CD4-positive, alpha-beta T cell (primary cell): Measurements from ENCODE around the gene COL6A2. TPM values are rescaled to one million over a fixed set of nuclear protein-coding genes. Genes with fewer than 3 reads are reported as not detected.
"Not testable (repeated sequence)": the region's sequence is repeated elsewhere in the genome, so short reads cannot be mapped to it uniquely, and the experiment has no call there.

ENCODE experiments used
- ATAC-seq: fragments of 200-7000 bp; cut with Tn5 transposase; one replicate; pipeline ENCODE4 v1.10.0; 2022; ENCODE audit warnings: mild to moderate bottlenecking; ENCODE audit not compliant: poor library complexity
- CTCF ChIA-PET: fragments of 350-600 bp; sonication (Branson Sonifier 250); formaldehyde crosslinking; loops from one replicate; lab custom pipeline; 2021; ENCODE audit warnings: antibody characterized with exemption, inconsistent platforms; lab: Charles Lee
- POLR2A ChIA-PET: fragments of 350-600 bp; sonication (Branson Sonifier 250); formaldehyde crosslinking; loops from one replicate; lab custom pipeline; 2021; ENCODE audit warnings: antibody characterized with exemption, inconsistent platforms; lab: Charles Lee
- DNase-seq, 14 experiments: peaks; one replicate each; pipeline ENCODE4 v3.0.0-alpha.2; 2013 to 2020; ENCODE audit warnings: mixed read lengths in 2 of 14
- H3K27ac ChIP-seq, 2 donors: one replicate each; pipeline versions ENCODE4 v1.5.1 to v1.7.0; 2013; ENCODE audit warnings: low read length in 2 of 2, low read depth in 1 of 2, mild to moderate bottlenecking in 1 of 2
- H3K27me3 ChIP-seq, 2 experiments: 1 replicate in 1 of 2; 2 replicates in 1 of 2; pipeline versions ENCODE4 v1.6.1 to v1.7.0; 2013; ENCODE audit warnings: low read length in 2 of 2, control low read depth in 1 of 2, mild to moderate bottlenecking in 1 of 2, moderate library complexity in 1 of 2; ENCODE audit not compliant: insufficient read depth in 2 of 2, control insufficient read depth in 1 of 2
- H3K36me3 ChIP-seq: one replicate; pipeline ENCODE4 v1.6.1; 2013; ENCODE audit warnings: low read length, control low read depth; ENCODE audit not compliant: insufficient read depth
- H3K4me1 ChIP-seq: one replicate; pipeline ENCODE4 v1.6.1; 2013; ENCODE audit warnings: low read length, control low read depth; ENCODE audit not compliant: insufficient read depth
- H3K4me3 ChIP-seq: one replicate; pipeline ENCODE4 v1.5.1; 2013; ENCODE audit warnings: mild to moderate bottlenecking, low read length, moderate library complexity
- H3K9me3 ChIP-seq, 2 experiments: 1 replicate in 1 of 2; 2 replicates in 1 of 2; pipeline versions ENCODE4 v1.6.1 to v1.7.0; 2013; ENCODE audit warnings: low read length in 2 of 2, mild to moderate bottlenecking in 2 of 2, control low read depth in 1 of 2, moderate library complexity in 1 of 2; ENCODE audit not compliant: control insufficient read depth in 1 of 2, insufficient read depth in 1 of 2
- H3K27ac Mint-ChIP-seq: one replicate; pipeline ENCODE4 v1.8.0; 2020; ENCODE audit warnings: mixed read lengths
- H3K27me3 Mint-ChIP-seq: one replicate; pipeline ENCODE4 v1.8.0; 2021; ENCODE audit warnings: mixed read lengths
- H3K36me3 Mint-ChIP-seq: one replicate; pipeline ENCODE4 v1.8.0; 2021; ENCODE audit warnings: low read depth, mixed read lengths
- H3K4me1 Mint-ChIP-seq: one replicate; pipeline ENCODE4 v1.8.0; 2021; ENCODE audit warnings: low read depth, mixed read lengths
- H3K4me3 Mint-ChIP-seq: one replicate; pipeline ENCODE4 v1.8.0; 2020; ENCODE audit warnings: mild to moderate bottlenecking, mixed read lengths
- H3K9me3 Mint-ChIP-seq: one replicate; pipeline ENCODE4 v1.8.0; 2020; ENCODE audit warnings: mixed read lengths
- intact Hi-C, 2 experiments: fragments of 100-400 bp; cut with DNase I in 1 of 2; cut with micrococcal nuclease in 1 of 2; formaldehyde crosslinking; loops; one replicate each; pipeline versions ENCODE4 v1.15.1 to v1.9.0; 2023 to 2025; cut with DNase I, micrococcal nuclease
- total RNA-seq, 174 experiments: library from RNA in 2 of 174; stranded (reverse) in 2 of 174; gene quantifications; one replicate each; pipeline ENCODE4 v1.2.3 and lab custom pipeline; 2021 to 2026
- TF ChIP-seq, protein P1 (sequence below): fragments of 200-600 bp; IDR thresholded peaks from one replicate; pipeline ENCODE4 v1.8.0; 2022; ENCODE audit warnings: antibody characterized with exemption, mild to moderate bottlenecking

Gene COL6A2
- total RNA-seq, 2 experiments from 2014 or later: 24.1 to 26.4 TPM

DNA sequence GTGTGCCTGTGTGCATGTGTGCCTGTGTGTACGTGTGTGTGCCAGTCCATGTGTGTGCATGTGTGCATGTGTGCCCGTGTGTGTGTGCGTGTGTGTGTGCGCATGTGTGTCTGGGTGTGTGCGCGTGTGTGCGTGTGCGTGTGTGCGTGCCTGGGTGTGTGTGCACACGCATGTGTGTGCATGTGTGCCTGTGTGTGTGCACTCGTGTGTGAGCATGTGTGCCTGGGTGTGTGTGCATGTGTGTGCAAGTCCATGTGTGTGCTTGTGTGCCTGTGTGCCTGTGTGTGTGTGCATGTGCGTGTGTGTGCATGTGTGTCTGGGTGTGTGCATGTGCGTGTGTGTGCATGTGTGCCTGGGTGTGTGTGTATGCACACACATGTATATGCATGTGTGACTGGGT lies 28.7 kb upstream of the COL6A2 start:
- Histone ChIP-seq H3K27ac (no peak overlapping the region), H3K36me3 (no peaks in the 10 kb centered on the region), H3K4me3 (no peak overlapping the region), H3K4me1 (peaks cover 3% of the 10 kb centered on the region), H3K9me3 (peaks cover 0 to 10% of the 10 kb centered on the region in 2 experiments), H3K27me3 (peaks cover 0 to 11% of the 10 kb centered on the region in 2 experiments)
- H3K4me1 Mint-ChIP-seq: peaks cover 11% of the 10 kb centered on the region
- ATAC-seq: no peak
- ChIA-PET CTCF (no interaction called here), POLR2A (no interaction called here)
- intact Hi-C loops: no loop called here
- TF ChIP-seq, protein P1, sequence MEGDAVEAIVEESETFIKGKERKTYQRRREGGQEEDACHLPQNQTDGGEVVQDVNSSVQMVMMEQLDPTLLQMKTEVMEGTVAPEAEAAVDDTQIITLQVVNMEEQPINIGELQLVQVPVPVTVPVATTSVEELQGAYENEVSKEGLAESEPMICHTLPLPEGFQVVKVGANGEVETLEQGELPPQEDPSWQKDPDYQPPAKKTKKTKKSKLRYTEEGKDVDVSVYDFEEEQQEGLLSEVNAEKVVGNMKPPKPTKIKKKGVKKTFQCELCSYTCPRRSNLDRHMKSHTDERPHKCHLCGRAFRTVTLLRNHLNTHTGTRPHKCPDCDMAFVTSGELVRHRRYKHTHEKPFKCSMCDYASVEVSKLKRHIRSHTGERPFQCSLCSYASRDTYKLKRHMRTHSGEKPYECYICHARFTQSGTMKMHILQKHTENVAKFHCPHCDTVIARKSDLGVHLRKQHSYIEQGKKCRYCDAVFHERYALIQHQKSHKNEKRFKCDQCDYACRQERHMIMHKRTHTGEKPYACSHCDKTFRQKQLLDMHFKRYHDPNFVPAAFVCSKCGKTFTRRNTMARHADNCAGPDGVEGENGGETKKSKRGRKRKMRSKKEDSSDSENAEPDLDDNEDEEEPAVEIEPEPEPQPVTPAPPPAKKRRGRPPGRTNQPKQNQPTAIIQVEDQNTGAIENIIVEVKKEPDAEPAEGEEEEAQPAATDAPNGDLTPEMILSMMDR: no peak
- no peak for DNase-seq
- H3K27me3 Mint-ChIP-seq: peaks cover 18% of the 10 kb centered on the region
- no peak overlapping the region for H3K27ac Mint-ChIP-seq
- no peak overlapping the region for H3K4me3 Mint-ChIP-seq
- no peaks in the 10 kb centered on the region for H3K36me3 Mint-ChIP-seq
- H3K9me3 Mint-ChIP-seq: no peaks in the 10 kb centered on the region

DNA sequence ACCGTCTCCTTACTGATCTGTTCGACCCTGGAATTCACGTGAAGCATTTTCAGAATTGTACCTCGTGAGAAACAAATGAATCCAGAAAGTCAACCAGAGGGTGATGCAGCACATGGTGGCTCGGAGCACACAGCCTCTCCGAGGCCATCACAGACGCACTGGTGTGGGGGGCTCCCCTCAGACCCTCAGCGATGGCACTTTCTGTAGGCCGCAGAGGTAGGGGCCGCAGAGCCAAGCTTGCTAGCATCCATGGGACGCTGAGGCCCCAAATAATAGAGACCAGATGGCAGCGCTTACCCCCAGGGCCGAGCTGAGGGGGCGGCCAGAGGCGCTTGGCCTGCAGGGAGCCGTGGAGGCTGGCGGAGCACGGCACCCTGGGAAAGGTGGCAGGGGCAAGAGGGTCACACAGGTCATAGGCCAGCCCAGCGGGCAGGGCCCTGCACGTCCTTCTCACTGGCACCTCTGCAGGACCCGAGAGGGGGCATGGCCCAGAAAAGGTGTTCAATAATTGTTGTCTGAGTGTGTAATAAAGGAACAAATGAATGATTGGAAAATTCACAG lies 28.1 kb upstream of the COL6A2 start:
- H3K27ac Mint-ChIP-seq: no peak overlapping the region
- ATAC-seq: no peak
- Histone ChIP-seq H3K36me3 (no peaks in the 10 kb centered on the region), H3K4me1 (peaks cover 3% of the 10 kb centered on the region), H3K27me3 (peaks cover 0 to 11% of the 10 kb centered on the region in 2 experiments), H3K27ac (no peak overlapping the region), H3K9me3 (peaks cover 0 to 10% of the 10 kb centered on the region in 2 experiments), H3K4me3 (no peak overlapping the region)
- peaks cover 11% of the 10 kb centered on the region for H3K4me1 Mint-ChIP-seq
- POLR2A ChIA-PET: no interaction called here
- peaks cover 14% of the 10 kb centered on the region for H3K27me3 Mint-ChIP-seq
- intact Hi-C loops: no loop called here
- no peak for DNase-seq
- H3K9me3 Mint-ChIP-seq: no peaks in the 10 kb centered on the region
- no peak overlapping the region for H3K4me3 Mint-ChIP-seq
- TF ChIP-seq, protein P1: no peak
- CTCF ChIA-PET: no interaction called here
- no peaks in the 10 kb centered on the region for H3K36me3 Mint-ChIP-seq

DNA sequence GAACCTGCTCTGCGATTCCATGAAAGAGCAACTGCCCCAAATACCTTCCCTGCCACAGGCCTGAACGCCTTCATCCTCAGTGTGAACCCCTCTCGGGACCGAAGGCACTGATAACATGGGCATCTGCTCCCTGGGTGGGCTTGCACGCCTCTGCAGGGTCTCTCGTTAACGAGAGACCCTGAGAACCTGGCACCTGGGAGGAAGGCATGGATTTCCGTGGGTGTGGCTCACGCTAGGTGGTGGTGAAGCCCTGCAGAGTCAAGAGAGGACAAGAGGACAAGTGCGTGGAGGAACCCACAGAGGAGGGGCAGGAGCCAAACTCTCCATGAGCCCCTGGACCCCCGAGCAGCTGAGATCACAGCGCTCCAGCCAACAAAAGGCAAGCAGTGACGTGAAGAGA lies 26.8 kb upstream of the COL6A2 start:
- POLR2A ChIA-PET: no interaction called here
- Mint-ChIP-seq H3K9me3 (no peaks in the 10 kb centered on the region), H3K27ac (no peak overlapping the region), H3K36me3 (no peaks in the 10 kb centered on the region), H3K27me3 (peaks cover 8% of the 10 kb centered on the region), H3K4me3 (no peak overlapping the region), H3K4me1 (peaks cover 3% of the 10 kb centered on the region)
- DNase-seq (no peak), ATAC-seq (no peak)
- CTCF ChIA-PET: no interaction called here
- Histone ChIP-seq H3K27me3 (peaks cover 0 to 4% of the 10 kb centered on the region in 2 experiments), H3K4me3 (no peak overlapping the region), H3K4me1 (no peaks in the 10 kb centered on the region), H3K9me3 (peaks cover 0 to 10% of the 10 kb centered on the region in 2 experiments), H3K36me3 (no peaks in the 10 kb centered on the region), H3K27ac (no peak overlapping the region)
- TF ChIP-seq, protein P1: no peak
- intact Hi-C loops: no loop called here

DNA sequence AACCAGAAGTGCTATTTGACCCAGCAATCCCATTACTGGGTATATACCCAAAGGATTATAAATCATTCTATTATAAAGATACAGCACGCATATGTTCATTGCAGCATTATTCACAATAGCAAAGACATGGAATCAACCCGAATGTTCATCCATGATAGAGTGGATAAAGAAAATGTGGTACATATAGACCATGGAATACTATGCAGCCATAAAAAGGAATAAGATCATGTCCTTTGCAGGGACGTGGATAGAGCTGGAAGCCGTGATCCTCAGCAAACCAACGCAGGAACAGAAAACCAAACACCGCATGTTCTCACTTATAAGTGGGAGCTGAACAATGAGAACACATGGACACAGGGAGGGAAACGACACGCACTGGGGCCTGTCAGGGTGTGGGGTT lies 21.2 kb upstream of the COL6A2 start:
- H3K4me3 ChIP-seq, H3K27ac ChIP-seq, H3K36me3 ChIP-seq, DNase-seq, POLR2A ChIA-PET, H3K9me3 Mint-ChIP-seq, H3K4me1 ChIP-seq, H3K27me3 ChIP-seq, H3K4me3 Mint-ChIP-seq, H3K27ac Mint-ChIP-seq, H3K4me1 Mint-ChIP-seq, H3K36me3 Mint-ChIP-seq, intact Hi-C loops, CTCF ChIA-PET, H3K9me3 ChIP-seq, ATAC-seq: not testable (repeated sequence)
- peaks cover 13% of the 10 kb centered on the region for H3K27me3 Mint-ChIP-seq
